Measurements from ENCODE around the gene CCDC148.

DNA sequence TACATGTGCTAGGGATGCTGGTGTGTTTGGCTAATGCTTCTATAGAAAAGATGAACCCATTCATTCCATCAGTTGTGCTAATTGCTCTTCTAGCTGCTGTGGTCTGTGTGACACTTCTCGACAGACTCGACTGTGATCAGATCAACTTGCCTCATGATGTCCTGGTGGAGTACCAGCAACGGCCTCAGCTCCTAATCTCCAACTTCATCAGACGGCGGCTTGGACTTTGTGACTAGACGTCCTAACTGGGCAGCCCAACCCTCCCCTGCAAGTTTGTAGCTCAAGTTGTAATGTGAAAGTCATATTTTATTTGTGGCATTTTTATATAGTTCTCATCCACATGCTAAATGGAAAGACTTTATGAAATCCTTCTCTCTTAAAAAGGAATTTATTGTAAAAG, 321.9 kb downstream of the CCDC148 start:
- TF ChIP-seq, protein P1, sequence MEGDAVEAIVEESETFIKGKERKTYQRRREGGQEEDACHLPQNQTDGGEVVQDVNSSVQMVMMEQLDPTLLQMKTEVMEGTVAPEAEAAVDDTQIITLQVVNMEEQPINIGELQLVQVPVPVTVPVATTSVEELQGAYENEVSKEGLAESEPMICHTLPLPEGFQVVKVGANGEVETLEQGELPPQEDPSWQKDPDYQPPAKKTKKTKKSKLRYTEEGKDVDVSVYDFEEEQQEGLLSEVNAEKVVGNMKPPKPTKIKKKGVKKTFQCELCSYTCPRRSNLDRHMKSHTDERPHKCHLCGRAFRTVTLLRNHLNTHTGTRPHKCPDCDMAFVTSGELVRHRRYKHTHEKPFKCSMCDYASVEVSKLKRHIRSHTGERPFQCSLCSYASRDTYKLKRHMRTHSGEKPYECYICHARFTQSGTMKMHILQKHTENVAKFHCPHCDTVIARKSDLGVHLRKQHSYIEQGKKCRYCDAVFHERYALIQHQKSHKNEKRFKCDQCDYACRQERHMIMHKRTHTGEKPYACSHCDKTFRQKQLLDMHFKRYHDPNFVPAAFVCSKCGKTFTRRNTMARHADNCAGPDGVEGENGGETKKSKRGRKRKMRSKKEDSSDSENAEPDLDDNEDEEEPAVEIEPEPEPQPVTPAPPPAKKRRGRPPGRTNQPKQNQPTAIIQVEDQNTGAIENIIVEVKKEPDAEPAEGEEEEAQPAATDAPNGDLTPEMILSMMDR (IDR thresholded peaks at IDR 0.05; ENCODE audit: low read depth, low read length): no peak
- TF ChIP-seq EZH2phosphoT487 (IDR thresholded peaks at IDR 0.05; ENCODE audit: low read depth): no peak
